Neural progenitor cell (in vitro differentiated cells): Measurements from ENCODE around the gene AQP5.

Experiments used
- EZH2phosphoT487 ChIP-seq: fragments of 200-600 bp; sonication (generic); IDR thresholded peaks from 2 replicates; pipeline ENCODE4 v1.6.1; 2017; ENCODE audit warnings: antibody characterized with exemption
- TF ChIP-seq, protein P1 (sequence below): fragments of 200-600 bp; sonication (generic); IDR thresholded peaks from 2 replicates; pipeline ENCODE4 v1.5.1; 2017; ENCODE audit warnings: antibody characterized with exemption, mild to moderate bottlenecking

DNA sequence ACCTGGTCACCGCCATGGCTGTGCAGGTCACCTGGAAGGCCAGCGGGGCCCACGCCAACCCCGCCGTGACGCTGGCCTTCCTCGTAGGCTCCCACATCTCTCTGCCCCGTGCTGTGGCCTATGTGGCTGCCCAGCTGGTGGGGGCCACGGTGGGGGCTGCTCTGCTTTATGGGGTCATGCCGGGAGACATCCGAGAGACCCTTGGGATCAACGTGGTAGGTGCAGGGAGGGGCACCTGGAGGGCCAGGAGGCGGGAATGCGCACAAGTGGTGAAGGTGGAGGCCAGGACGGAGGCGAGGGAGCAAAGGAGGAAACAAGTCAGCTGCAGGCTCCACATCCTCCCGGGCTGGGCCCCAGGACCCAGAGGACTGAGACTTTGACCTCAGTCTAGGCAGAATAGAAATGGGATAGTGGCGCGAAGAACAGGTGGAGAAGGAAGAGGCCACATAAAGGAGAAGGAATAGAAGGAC, 11.7 kb downstream of the AQP5 start:
- TF ChIP-seq, protein P1, sequence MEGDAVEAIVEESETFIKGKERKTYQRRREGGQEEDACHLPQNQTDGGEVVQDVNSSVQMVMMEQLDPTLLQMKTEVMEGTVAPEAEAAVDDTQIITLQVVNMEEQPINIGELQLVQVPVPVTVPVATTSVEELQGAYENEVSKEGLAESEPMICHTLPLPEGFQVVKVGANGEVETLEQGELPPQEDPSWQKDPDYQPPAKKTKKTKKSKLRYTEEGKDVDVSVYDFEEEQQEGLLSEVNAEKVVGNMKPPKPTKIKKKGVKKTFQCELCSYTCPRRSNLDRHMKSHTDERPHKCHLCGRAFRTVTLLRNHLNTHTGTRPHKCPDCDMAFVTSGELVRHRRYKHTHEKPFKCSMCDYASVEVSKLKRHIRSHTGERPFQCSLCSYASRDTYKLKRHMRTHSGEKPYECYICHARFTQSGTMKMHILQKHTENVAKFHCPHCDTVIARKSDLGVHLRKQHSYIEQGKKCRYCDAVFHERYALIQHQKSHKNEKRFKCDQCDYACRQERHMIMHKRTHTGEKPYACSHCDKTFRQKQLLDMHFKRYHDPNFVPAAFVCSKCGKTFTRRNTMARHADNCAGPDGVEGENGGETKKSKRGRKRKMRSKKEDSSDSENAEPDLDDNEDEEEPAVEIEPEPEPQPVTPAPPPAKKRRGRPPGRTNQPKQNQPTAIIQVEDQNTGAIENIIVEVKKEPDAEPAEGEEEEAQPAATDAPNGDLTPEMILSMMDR, result no peak
- no peak for TF ChIP-seq EZH2phosphoT487
